ENCODE results near the gene KIAA0513. TPM values are rescaled to one million over a fixed set of nuclear protein-coding genes. Genes with fewer than 3 reads are reported as not detected.
"Not testable (repeated sequence)": the region's sequence is repeated elsewhere in the genome, so short reads cannot be mapped to it uniquely, and the experiment has no call there.

The KIAA0513 gene
- polyA plus RNA-seq, 1 donor = 4.8 TPM

DNA sequence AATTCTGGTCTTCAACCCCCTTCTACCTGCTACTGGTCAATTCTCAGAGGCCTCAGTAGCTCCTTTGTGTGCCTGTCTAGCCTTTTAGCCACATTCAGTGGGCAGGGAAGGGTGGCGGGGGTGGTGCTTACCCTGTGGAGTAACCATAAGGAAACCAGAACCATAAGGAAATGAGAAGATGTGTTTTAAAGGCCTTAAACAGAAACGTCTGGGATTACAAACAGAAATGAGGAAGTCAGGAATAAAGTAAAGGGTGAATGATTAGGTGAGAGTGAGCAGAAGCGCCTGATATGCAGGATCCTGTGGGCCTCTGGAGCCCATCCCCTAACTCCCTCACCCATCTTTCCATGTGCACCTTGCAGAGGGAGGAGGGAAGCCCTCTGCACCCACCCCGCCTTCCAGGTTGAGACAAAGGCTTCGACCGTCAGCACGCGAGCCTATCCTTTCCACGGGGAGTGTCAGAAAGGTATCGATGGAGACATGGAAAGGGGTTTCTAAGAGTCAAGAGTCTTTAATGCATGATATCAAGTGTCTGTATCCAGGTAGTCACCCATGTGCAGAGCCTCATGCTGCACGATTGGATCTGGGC lies 20.4 kb downstream of the KIAA0513 start:
- no peak for DNase-seq

DNA sequence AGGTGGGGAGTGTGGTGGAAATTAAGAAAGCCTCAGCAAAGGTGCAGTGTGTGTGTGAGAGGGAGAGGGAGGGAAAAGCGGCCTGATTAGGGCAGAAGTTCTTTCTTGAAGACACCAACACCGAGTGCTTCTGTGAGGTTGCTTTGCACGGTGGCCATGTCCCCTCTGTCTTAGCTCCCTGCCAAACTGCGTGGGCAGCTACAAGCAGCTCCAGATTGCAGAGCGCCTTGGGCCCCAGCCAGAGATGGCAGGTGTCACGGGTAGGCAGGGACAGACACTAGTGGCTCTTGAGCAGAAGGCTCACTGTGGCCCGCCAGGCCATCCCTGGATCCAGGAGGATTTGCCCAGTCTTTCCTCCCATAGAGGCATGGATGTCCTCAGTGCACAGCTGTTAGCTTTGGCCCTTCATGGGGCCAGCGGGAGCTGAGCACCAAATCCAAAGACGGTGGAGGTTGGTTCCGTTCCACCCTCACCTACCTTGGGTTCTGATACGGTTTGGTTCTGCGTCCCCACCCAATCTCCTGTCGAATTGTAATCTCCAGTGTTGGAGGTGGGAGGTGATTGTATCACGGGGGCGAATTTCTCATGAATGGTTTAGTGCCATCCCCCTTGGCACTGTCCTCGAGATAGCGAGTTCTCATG lies 21.4 kb downstream of the KIAA0513 start:
- no peak for DNase-seq

- no peak for DNase-seq
Measured at GRCh38 chr16:85049706-85050305, 22.2 kb downstream of the KIAA0513 start.

GRCh38 chr16:85051067-85051581 lies 23.5 kb downstream of the KIAA0513 start:
- no peak for DNase-seq

- DNase-seq = no peak
Measured at GRCh38 chr16:85051683-85052082, 24.1 kb downstream of the KIAA0513 start.

DNA sequence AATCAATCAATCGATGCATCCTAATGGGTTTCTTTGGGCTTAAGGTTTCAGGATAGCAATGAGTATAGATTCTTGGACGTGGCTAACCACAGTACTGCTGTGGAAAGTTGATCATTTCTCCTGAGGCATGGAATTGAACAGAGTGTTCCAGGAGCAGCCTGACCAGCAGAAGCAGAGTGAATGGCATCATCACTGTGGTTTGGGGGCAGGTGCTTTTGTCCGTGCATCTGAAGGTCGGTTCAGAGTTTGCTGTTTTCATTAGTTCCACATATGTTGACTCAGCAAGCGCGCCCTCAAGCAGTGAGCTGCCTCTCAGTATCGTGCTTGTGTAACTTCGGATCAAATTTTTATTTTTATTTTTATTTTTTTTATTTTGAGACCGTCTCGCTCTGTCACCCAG lies 24.9 kb downstream of the KIAA0513 start:
- no peak for DNase-seq

- not testable (repeated sequence) for DNase-seq
Measured at GRCh38 chr16:85054321-85054720, 26.7 kb downstream of the KIAA0513 start.

GRCh38 chr16:85054948-85055492 lies 27.4 kb downstream of the KIAA0513 start:
- DNase-seq = no peak

DNA sequence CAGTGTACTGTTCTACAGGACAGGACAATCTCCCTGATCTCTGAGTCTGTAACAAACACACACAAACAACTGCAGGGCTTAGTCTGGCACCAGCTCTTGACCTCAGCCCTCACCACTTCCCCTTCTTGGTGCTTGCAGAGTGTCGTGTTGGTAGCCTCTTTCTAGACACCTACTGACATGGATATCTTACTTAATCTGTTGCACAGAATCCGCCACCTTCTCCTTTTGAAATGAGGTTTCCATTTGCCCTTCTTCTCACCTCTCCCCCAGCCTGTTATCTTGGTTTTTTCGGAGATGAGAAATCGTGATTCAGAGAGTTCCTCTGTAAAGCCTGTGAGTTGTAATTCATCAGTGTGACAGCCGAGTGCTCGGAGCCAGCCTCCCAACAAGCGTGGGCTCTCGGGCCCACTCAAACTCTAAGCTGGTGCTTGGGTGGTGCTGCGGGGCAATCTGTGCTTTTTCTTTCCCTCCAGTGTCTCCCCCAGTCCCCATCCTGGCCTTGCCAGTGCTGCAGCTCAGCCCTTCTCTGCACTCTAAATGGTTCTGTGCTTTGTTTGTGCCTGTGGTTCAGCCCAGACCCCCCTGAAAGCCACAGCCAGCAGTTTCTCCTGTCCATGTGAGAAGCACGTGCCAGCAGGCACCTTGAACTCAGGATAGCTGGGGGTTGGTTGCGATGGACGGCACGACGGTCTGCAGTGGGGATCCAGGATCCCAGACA lies 28.1 kb downstream of the KIAA0513 start:
- no peak for DNase-seq

- DNase-seq = no peak
Measured at GRCh38 chr16:85056211-85056748, 28.7 kb downstream of the KIAA0513 start.

DNA sequence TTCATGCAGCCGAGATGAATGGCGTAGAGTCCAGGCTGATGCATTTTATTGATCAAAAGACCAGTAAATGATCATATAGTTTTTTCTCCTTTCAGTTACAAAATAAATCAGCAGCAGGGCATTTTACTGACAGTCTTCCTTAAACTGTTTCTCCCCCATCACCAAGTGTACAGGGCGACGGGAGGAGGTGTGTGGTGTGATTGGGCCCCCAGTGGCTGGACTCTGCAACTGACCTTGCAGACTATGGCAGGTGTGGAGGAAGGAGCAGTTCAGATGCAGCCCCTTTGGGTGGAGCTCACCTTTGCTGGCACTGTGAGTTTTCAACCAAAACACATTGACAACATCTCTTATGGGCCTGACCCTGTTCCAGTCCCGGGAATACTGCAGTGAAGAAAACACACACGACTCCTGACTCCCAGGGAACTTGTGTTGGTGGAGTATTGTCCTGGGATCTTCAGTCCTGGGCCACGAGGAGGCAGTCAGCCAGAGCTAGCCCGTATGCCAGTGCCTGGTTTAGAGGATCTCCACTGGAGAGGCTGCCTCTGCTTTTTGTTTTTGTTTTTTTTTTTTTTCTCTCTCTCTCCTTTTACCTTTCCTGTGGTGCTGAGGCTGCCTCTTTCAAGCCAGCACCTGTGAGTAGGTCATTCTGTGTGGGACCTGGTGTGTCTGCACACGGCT lies 29.8 kb downstream of the KIAA0513 start:
- DNase-seq = no peak

DNA sequence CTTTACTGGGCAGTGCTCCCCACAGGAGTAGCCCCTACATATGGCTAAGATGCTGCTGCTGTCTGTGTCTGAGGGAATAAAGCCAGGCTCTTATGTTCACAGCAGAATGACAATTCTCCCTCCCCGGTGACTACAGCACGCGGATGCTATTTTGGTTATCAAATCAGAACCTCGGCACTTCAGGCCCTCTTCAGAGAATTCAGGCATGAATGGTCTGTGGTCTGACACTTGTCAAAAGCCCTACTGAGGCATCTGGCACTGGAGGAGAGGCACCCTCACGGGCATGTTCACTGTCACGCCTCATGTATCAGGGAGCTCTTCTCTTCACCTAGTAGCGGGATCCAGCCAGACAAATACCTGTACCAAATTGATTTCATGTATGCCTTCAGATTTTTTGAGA lies 30.4 kb downstream of the KIAA0513 start:
- DNase-seq = no peak

GRCh38 chr16:85058909-85059308 lies 31.3 kb downstream of the KIAA0513 start:
- DNase-seq = no peak

DNA sequence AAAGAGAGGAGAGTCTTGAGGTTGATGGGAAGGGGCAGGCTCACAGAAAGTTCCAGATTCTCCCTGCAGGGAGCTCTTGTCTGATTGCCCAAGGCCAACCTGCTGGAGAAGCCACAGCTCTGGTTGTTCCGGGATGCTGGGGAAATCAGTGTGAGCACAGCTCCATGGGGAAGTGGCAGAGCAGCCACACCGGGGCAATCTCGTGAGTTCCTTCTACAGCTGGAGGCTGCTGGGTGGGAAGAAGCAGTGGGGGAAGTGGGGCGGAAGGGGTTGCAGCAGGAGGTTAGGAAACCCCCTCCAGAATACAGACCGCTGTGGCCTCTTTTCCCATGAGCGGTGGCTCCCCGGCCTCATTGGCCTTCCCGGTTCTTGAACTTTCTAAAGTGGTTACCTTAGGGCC lies 34.0 kb downstream of the KIAA0513 start:
- DNase-seq = no peak

- no peak for DNase-seq
Measured at GRCh38 chr16:85062323-85062722, 34.7 kb downstream of the KIAA0513 start.

DNA sequence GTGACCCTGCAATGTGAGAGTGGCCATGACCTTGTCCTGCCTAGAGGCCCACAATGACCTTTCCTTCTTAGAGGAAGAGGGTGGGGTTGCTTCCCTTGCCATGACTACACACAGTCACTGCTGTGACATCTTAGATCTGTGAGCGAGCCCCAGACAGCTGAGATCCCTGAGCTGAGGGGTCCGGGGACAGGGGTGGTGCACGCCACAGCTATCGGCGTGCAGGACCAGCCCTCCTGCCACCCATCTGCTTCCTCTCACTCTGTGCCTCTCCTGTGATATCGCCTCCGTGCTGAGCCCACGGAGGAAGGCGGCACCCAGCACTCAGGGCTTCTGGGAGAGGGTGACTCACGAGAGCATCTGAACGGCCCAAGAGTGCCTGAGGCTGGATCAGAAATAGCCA lies 35.2 kb downstream of the KIAA0513 start:
- DNase-seq = no peak

- DNase-seq = no peak
Measured at GRCh38 chr16:85064186-85064585, 36.6 kb downstream of the KIAA0513 start.

DNA sequence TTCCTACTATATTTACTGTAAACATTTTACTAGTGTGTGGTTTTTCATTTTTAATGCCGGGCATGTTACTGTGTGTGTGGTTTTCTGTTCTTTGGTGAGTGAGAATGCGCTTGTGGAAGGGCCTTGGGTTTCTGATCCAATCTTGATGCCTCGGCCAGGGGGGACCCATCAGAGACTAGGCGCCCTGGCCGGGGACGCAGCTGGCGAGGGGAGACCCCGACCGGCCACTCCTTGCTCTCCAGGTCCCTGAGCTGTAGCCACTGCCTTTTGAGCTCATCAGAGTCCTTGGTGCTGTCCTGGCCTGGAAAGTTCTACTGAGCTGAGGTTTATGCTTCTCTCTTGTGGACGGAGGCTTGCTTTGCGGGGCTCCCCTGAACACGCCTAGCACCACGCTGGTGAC lies 37.5 kb downstream of the KIAA0513 start:
- no peak for DNase-seq

- no peak for DNase-seq
Measured at GRCh38 chr16:85066346-85066885, 38.8 kb downstream of the KIAA0513 start.

- DNase-seq = no peak
Measured at GRCh38 chr16:85067024-85067423, 39.4 kb downstream of the KIAA0513 start.

GRCh38 chr16:85067426-85067825 lies 39.8 kb downstream of the KIAA0513 start:
- DNase-seq = no peak
